T-helper 1 cell treated with Interleukin-12 subunit alpha and Interleukin-12 subunit beta and Interleukin-4 antibody, amounts not matched to agents 30 ng/mL and 1 ng/mL, for 36 hours (primary cell): ENCODE measurements around the gene SFXN1. TPM values are rescaled to one million over a fixed set of nuclear protein-coding genes. Genes with fewer than 3 reads are reported as not detected.
"Not testable (repeated sequence)": the region's sequence is repeated elsewhere in the genome, so short reads cannot be mapped to it uniquely, and the experiment has no call there.

Experiments
- intact Hi-C: fragments of 100-400 bp; cut with micrococcal nuclease; formaldehyde crosslinking; loops from one replicate; pipeline ENCODE4 v1.15.1; 2024
- total RNA-seq: library from RNA; stranded (reverse); gene quantifications from 2 replicates; pipeline ENCODE4 v1.2.3, GENCODE V29; 2022

The SFXN1 gene
- total RNA-seq, result 194 and 195 TPM in 2 replicates

GRCh38 chr5:175478384-175479124, at the start of gene SFXN1:
TSS of gene SFXN1 (plus strand) at chr5:175478560. CDS start at chr5:175492104, 13,544 bp downstream.
- intact Hi-C loops, result loop anchor here (1.0 to 2.0 kb wide), 7 partner anchors 14 to 910 kb away; partner anchors contain the start of genes HIGD2A, HRH2 and NOP16

- intact Hi-C loops, result no loop called here
Measured at GRCh38 chr5:175434800-175435199, 43.6 kb upstream of the SFXN1 start.

- intact Hi-C loops, result no loop called here
Measured at GRCh38 chr5:175436359-175436758, 42.0 kb upstream of the SFXN1 start.

- intact Hi-C loops, result no loop called here
Measured at GRCh38 chr5:175438234-175438857, 40.0 kb upstream of the SFXN1 start.

GRCh38 chr5:175443514-175444059, 34.8 kb upstream of the SFXN1 start:
- intact Hi-C loops, result loop anchor here (1.0 kb wide), 2 partner anchors 492 to 533 kb away; no protein-coding TSS in a partner anchor

GRCh38 chr5:175444060-175444904, 34.1 kb upstream of the SFXN1 start, which contains the start of gene DRD1:
TSS of gene DRD1 (minus strand) at chr5:175444182. CDS start at chr5:175443099, 1,083 bp downstream.
- intact Hi-C loops, result loop anchor here (1.0 kb wide), 2 partner anchors 493 to 534 kb away; no protein-coding TSS in a partner anchor

- intact Hi-C loops, result loop anchor here (1.0 kb wide), 2 partner anchors 494 to 535 kb away; no protein-coding TSS in a partner anchor
Measured at GRCh38 chr5:175444905-175445456, 33.4 kb upstream of the SFXN1 start.

GRCh38 chr5:175446378-175446777, 32.0 kb upstream of the SFXN1 start:
- intact Hi-C loops, result not testable (repeated sequence)

GRCh38 chr5:175447571-175447970, 30.8 kb upstream of the SFXN1 start:
- intact Hi-C loops, result no loop called here

- intact Hi-C loops, result no loop called here
Measured at GRCh38 chr5:175448276-175448675, 30.1 kb upstream of the SFXN1 start.

- intact Hi-C loops, result no loop called here
Measured at GRCh38 chr5:175452166-175452565, 26.2 kb upstream of the SFXN1 start.

- intact Hi-C loops, result not testable (repeated sequence)
Measured at GRCh38 chr5:175454338-175454737, 24.0 kb upstream of the SFXN1 start.

GRCh38 chr5:175456105-175456742, 22.1 kb upstream of the SFXN1 start:
- intact Hi-C loops, result no loop called here

GRCh38 chr5:175457466-175457865, 20.9 kb upstream of the SFXN1 start:
- intact Hi-C loops, result no loop called here

GRCh38 chr5:175460126-175460525, 18.2 kb upstream of the SFXN1 start:
- intact Hi-C loops, result loop anchor here (1.0 kb wide), 1 partner anchor 509 kb away; no protein-coding TSS in a partner anchor

- intact Hi-C loops, result loop anchor here (1.0 kb wide), 1 partner anchor 509 kb away; no protein-coding TSS in a partner anchor
Measured at GRCh38 chr5:175460552-175460951, 17.8 kb upstream of the SFXN1 start.

- intact Hi-C loops, result no loop called here
Measured at GRCh38 chr5:175461370-175461769, 17.0 kb upstream of the SFXN1 start.

- intact Hi-C loops, result loop anchor here (1.0 kb wide), 1 partner anchor 15 kb away; the partner anchor contains the start of gene SFXN1
Measured at GRCh38 chr5:175463641-175464040, 14.7 kb upstream of the SFXN1 start.

- intact Hi-C loops, result loop anchor here (1.0 kb wide), 1 partner anchor 14 kb away; the partner anchor contains the start of gene SFXN1
Measured at GRCh38 chr5:175464074-175464941, 14.1 kb upstream of the SFXN1 start.
